Smooth muscle cell (in vitro differentiated cells): Measurements from ENCODE around the gene PAN3. TPM values are rescaled to one million over a fixed set of nuclear protein-coding genes. Genes with fewer than 3 reads are reported as not detected.
"Not testable (repeated sequence)": the region's sequence is repeated elsewhere in the genome, so short reads cannot be mapped to it uniquely, and the experiment has no call there.

ENCODE experiments used
- DNase-seq: peaks from one replicate; lab custom pipeline; 2025; ENCODE audit not compliant: unreplicated experiment; lab: John Stamatoyannopoulos, UW
- H2AFZ ChIP-seq: fragments of 200-600 bp; sonication (generic); 2 replicates; pipeline ENCODE4 v1.6.0; 2016; ENCODE audit warnings: antibody characterized with exemption, low read depth, mild to moderate bottlenecking
- H3F3A ChIP-seq: fragments of 200-600 bp; sonication (generic); 2 replicates; pipeline ENCODE4 v1.6.0; 2017; ENCODE audit warnings: antibody characterized with exemption, low read depth
- H3K27ac ChIP-seq: fragments of 200-600 bp; sonication (generic); 2 replicates; pipeline ENCODE4 v1.5.1; 2016; ENCODE audit warnings: low read depth, mild to moderate bottlenecking
- H3K27me3 ChIP-seq: fragments of 200-600 bp; sonication (generic); 2 replicates; pipeline ENCODE4 v1.6.1; 2016; ENCODE audit warnings: low read depth, mild to moderate bottlenecking
- H3K36me3 ChIP-seq: fragments of 200-600 bp; sonication (generic); 2 replicates; pipeline ENCODE4 v1.5.1; 2016; ENCODE audit warnings: low read depth
- H3K4me1 ChIP-seq: fragments of 200-600 bp; sonication (generic); 2 replicates; pipeline ENCODE4 v1.5.1; 2016; ENCODE audit warnings: low read depth
- H3K4me2 ChIP-seq: fragments of 200-600 bp; sonication (generic); 2 replicates; pipeline ENCODE4 v1.6.0; 2016; ENCODE audit warnings: mild to moderate bottlenecking
- H3K4me3 ChIP-seq: fragments of 200-600 bp; sonication (generic); 2 replicates; pipeline ENCODE4 v1.5.1; 2016; ENCODE audit warnings: mild to moderate bottlenecking
- H3K79me2 ChIP-seq: fragments of 200-600 bp; sonication (generic); 2 replicates; pipeline ENCODE4 v1.6.0; 2016; ENCODE audit warnings: low read depth, mild to moderate bottlenecking
- H3K9ac ChIP-seq: fragments of 200-600 bp; sonication (generic); 2 replicates; pipeline ENCODE4 v1.6.0; 2016; ENCODE audit warnings: low read depth
- H3K9me3 ChIP-seq: fragments of 200-600 bp; sonication (generic); replicated peaks from 2 replicates; pipeline ENCODE4 v1.5.1; 2016; ENCODE audit warnings: low read depth
- H4K20me1 ChIP-seq: fragments of 200-600 bp; sonication (generic); 2 replicates; pipeline ENCODE4 v1.6.0; 2016; ENCODE audit warnings: low read depth
- CTCF ChIP-seq: fragments of 200-600 bp; sonication (generic); IDR thresholded peaks from 2 replicates; pipeline ENCODE4 v1.5.1; 2017; ENCODE audit warnings: borderline replicate concordance, mild to moderate bottlenecking, antibody characterized with exemption; ENCODE audit not compliant: insufficient read depth, poor library complexity, severe bottlenecking
- WGBS: methylation state at CpG from one replicate; pipeline ENCODE4 v1.1.7; 2016; ENCODE audit warnings: low lambda C conversion rate; 5-methylcytosine and 5-hydroxymethylcytosine counted together
- polyA plus RNA-seq: library from polyadenylated mRNA; unstranded; fragments of >200 nt; fragmentation: Nextera tagmentation; extraction: Ambion mirVana; gene quantifications from 2 replicates; pipeline ENCODE4 v1.2.1, GENCODE V29; 2016
- total RNA-seq: library from RNA; depleted of rRNA; stranded (reverse); fragments of >200 nt; gene quantifications from 2 replicates; pipeline ENCODE4 v1.2.3, GENCODE V29; 2014

Gene PAN3
- total and polyA plus RNA-seq, 2 experiments from 2014 or later: 2.9 to 28.2 TPM

DNA sequence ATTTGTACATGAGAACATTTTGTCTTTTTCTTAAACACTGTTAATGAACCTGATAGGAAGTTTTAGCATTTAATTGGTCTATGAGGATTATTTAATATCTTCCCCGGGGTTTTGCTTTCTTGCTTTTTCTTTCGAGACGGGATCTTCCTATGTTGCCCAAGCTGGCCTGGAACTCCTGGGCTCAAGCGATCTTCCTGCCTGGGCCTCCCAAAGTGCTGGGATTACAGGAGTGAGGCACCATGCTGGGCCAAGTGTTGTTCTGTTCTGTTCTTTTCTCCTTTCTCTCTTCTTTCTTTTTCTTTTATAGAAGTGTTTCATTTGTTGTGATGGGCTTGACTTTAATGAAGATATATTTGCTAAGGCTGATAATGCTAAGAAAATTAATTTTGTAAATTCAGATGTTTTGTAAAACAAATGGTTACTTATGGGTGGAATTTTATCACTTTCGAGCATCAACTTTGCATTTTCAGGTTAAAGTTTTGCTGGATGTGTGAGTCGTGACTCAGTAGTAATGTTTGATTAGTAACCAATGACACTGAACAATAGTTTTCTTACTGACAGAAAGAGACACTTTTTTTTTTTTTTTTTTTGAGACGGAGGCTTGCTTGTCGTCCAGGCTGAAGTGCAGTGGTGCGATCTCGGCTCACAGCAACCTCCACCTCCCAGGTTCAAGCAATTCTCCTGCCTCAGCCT, 2.2 kb downstream of the PAN3 start:
- DNase-seq: no peak
- Histone ChIP-seq H3K9ac (peak overlapping the region; percentile 66), H3K27me3 (no peaks in the 10 kb centered on the region), H3K9me3 (no peaks in the 10 kb centered on the region), H2AFZ (peak overlapping the region; percentile 56), H4K20me1 (peaks cover 61% of the 10 kb centered on the region), H3K4me1 (peaks cover 26% of the 10 kb centered on the region), H3K36me3 (no peaks in the 10 kb centered on the region), H3K4me3 (peak overlapping the region; percentile 88), H3K79me2 (peaks cover 71% of the 10 kb centered on the region), H3K27ac (peak overlapping the region; percentile 95), H3F3A (peaks cover 6% of the 10 kb centered on the region), H3K4me2 (peak overlapping the region; percentile 99)
- TF ChIP-seq CTCF: no peak
- 33% methylated on average over 7 of the region's 10 CpGs for WGBS

DNA sequence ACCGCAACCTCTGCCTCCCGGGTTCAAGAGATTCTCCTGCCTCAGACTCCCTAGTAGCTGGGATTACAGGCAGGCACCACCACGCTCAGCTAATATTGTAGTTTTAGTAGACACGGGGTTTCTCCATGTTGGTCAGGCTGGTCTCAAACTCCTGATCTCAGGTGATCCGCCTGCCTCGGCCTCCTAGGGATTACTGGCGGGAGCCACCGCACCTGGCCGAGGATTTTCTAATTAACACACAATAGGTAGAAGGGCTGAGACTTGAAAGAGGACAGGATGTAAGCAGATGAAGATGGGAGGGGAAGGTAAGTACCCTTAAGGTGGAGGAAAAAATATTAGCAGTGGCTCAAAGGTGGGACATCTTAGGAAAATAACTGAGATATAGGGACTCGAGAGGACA, 3.2 kb downstream of the PAN3 start:
- H3K9ac ChIP-seq, H3K9me3 ChIP-seq, H3K27ac ChIP-seq, DNase-seq, H3K4me2 ChIP-seq, H3K27me3 ChIP-seq, H3K36me3 ChIP-seq, H2AFZ ChIP-seq, H3F3A ChIP-seq: not testable (repeated sequence)
- peak overlapping the region; percentile 88 for H3K4me3 ChIP-seq
- 58% methylated on average over 10 of the region's 10 CpGs for WGBS
- H3K4me1 ChIP-seq: peaks cover 26% of the 10 kb centered on the region
- peaks cover 71% of the 10 kb centered on the region for H4K20me1 ChIP-seq
- H3K79me2 ChIP-seq: peaks cover 77% of the 10 kb centered on the region

GRCh38 chr13:28145049-28145448, 6.7 kb downstream of the PAN3 start:
- Histone ChIP-seq H3K27ac (no peak overlapping the region), H3K27me3 (no peaks in the 10 kb centered on the region), H3K4me3 (no peak overlapping the region), H3K36me3 (no peaks in the 10 kb centered on the region), H3K79me2 (peaks cover 100% of the 10 kb centered on the region), H4K20me1 (peaks cover 100% of the 10 kb centered on the region), H3K4me1 (peaks cover 25% of the 10 kb centered on the region), H3F3A (peaks cover 1% of the 10 kb centered on the region), H3K9me3 (no peaks in the 10 kb centered on the region), H3K9ac (no peak overlapping the region), H3K4me2 (no peak overlapping the region), H2AFZ (no peak overlapping the region)
- no peak for DNase-seq
- WGBS: 98% methylated on average over 6 of the region's 6 CpGs
- no peak for TF ChIP-seq CTCF

GRCh38 chr13:28147495-28147894, 9.2 kb downstream of the PAN3 start:
- Histone ChIP-seq H3K4me3 (no peak overlapping the region), H3K9ac (no peak overlapping the region), H3K36me3 (no peaks in the 10 kb centered on the region), H4K20me1 (peaks cover 98% of the 10 kb centered on the region), H3K79me2 (peaks cover 99% of the 10 kb centered on the region), H3K27ac (no peak overlapping the region), H2AFZ (no peak overlapping the region), H3K4me1 (peaks cover 4% of the 10 kb centered on the region), H3K27me3 (no peaks in the 10 kb centered on the region), H3K4me2 (no peak overlapping the region), H3F3A (no peaks in the 10 kb centered on the region), H3K9me3 (no peaks in the 10 kb centered on the region)
- 82% methylated on average over 1 of the region's 1 CpG for WGBS
- DNase-seq: no peak
- no peak for TF ChIP-seq CTCF
